ENCODE measurements around the gene SLC16A4.

The SLC16A4 gene

GRCh38 chr1:110344152-110344551, 46.7 kb downstream of the SLC16A4 start:
- no peak for TF ChIP-seq CTCF (IDR thresholded peaks at IDR 0.05)

GRCh38 chr1:110343249-110343648, 47.6 kb downstream of the SLC16A4 start:
- no peak for TF ChIP-seq CTCF (IDR thresholded peaks at IDR 0.05)

DNA sequence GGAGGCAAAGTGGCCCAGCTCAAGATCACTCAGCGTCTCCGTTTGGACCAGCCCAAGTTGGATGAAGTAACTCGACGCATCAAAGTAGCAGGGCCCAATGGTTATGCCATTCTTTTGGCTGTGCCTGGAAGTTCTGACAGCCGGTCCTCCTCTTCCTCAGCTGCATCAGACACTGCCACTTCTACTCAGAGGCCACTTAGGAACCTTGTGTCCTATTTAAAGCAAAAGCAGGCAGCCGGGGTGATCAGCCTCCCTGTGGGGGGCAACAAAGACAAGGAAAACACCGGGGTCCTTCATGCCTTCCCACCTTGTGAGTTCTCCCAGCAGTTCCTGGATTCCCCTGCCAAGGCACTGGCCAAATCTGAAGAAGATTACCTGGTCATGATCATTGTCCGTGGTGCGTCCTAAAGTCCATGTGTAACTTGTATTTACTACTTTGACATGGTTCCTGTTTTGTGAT, 48.9 kb downstream of the SLC16A4 start:
- TF ChIP-seq CTCF (IDR thresholded peaks at IDR 0.05): no peak

DNA sequence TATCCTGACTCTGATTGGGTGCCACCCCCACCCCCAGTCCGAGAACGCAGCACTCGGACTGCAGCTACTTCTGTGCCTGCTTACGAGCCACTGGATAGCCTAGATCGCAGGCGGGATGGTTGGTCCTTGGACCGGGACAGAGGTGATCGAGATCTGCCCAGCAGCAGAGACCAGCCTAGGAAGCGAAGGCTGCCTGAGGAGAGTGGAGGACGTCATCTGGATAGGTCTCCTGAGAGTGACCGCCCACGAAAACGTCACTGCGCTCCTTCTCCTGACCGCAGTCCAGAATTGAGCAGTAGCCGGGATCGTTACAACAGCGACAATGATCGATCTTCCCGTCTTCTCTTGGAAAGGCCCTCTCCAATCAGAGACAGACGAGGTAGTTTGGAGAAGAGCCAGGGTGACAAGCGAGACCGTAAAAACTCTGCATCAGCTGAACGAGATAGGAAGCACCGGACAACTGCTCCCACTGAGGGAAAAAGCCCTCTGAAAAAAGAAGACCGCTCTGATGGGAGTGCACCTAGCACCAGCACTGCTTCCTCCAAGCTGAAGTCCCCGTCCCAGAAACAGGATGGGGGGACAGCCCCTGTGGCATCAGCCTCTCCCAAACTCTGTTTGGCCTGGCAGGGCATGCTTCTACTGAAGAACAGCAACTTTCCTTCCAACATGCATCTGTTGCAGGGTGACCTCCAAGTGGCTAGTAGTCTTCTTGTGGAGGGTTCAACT, 49.5 kb downstream of the SLC16A4 start:
- no peak for TF ChIP-seq CTCF (IDR thresholded peaks at IDR 0.05)

GRCh38 chr1:110340207-110340468, 50.7 kb downstream of the SLC16A4 start:
- no peak for TF ChIP-seq CTCF (IDR thresholded peaks at IDR 0.05)

DNA sequence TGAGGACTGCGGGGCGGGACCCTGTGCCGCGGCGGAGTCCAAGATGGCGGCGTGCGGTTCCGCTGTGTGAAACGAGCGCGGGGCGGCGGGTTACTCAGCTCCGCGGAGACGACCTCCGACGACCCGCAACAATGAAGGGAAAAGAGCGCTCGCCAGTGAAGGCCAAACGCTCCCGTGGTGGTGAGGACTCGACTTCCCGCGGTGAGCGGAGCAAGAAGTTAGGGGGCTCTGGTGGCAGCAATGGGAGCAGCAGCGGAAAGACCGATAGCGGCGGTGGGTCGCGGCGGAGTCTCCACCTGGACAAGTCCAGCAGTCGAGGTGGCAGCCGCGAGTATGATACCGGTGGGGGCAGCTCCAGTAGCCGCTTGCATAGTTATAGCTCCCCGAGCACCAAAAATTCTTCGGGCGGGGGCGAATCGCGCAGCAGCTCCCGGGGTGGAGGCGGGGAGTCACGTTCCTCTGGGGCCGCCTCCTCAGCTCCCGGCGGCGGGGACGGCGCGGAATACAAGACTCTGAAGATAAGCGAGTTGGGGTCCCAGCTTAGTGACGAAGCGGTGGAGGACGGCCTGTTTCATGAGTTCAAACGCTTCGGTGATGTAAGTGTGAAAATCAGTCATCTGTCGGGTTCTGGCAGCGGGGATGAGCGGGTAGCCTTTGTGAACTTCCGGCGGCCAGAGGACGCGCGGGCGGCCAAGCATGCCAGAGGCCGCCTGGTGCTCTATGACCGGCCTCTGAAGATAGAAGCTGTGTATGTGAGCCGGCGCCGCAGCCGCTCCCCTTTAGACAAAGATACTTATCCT, 51.2 kb downstream of the SLC16A4 start:
- TF ChIP-seq CTCF (IDR thresholded peaks at IDR 0.05): no peak

GRCh38 chr1:110338886-110339406, 51.9 kb downstream of the SLC16A4 start, which contains the start of gene RBM15:
TSS of gene RBM15 (plus strand) at chr1:110339377. CDS start at chr1:110339406, 29 bp downstream.
- TF ChIP-seq CTCF (IDR thresholded peaks at IDR 0.05): no peak
